GM23248 (cell line): ENCODE measurements around the gene AVPR2. TPM values are rescaled to one million over a fixed set of nuclear protein-coding genes. Genes with fewer than 3 reads are reported as not detected.

Experiments
- DNase-seq: peaks from one replicate; pipeline ENCODE4 v3.0.0-alpha.2; 2015
- H2AFZ ChIP-seq: fragments of 200-600 bp; sonication (generic); 2 replicates; pipeline ENCODE4 v1.6.1; 2016; ENCODE audit warnings: antibody characterized with exemption
- H3F3A ChIP-seq: fragments of 200-600 bp; sonication (generic); 2 replicates; pipeline ENCODE4 v1.6.1; 2016; ENCODE audit warnings: mild to moderate bottlenecking, antibody characterized with exemption, mixed run types; ENCODE audit not compliant: insufficient read depth
- H3K27ac ChIP-seq: fragments of 200-600 bp; sonication (generic); 2 replicates; pipeline ENCODE4 v1.5.1; 2016; ENCODE audit warnings: mild to moderate bottlenecking
- H3K27me3 ChIP-seq: fragments of 200-600 bp; sonication (generic); replicated peaks from 2 replicates; pipeline ENCODE4 v1.6.1; 2016; ENCODE audit warnings: mild to moderate bottlenecking; ENCODE audit not compliant: insufficient read depth
- H3K36me3 ChIP-seq: fragments of 200-600 bp; sonication (generic); 2 replicates; pipeline ENCODE4 v1.6.1; 2016; ENCODE audit warnings: low read depth, mild to moderate bottlenecking
- H3K4me1 ChIP-seq: fragments of 200-600 bp; sonication (generic); 2 replicates; pipeline ENCODE4 v1.6.1; 2016; ENCODE audit warnings: mild to moderate bottlenecking; ENCODE audit not compliant: insufficient read depth
- H3K4me2 ChIP-seq: fragments of 200-600 bp; sonication (generic); one replicate; pipeline ENCODE4 v1.6.1; 2016; ENCODE audit warnings: mild to moderate bottlenecking; ENCODE audit not compliant: unreplicated experiment
- H3K4me3 ChIP-seq: fragments of 200-600 bp; sonication (generic); 2 replicates; pipeline ENCODE4 v1.5.1; 2016; ENCODE audit warnings: mild to moderate bottlenecking
- H3K79me2 ChIP-seq: fragments of 200-600 bp; sonication (generic); 2 replicates; pipeline ENCODE4 v1.6.1; 2016; ENCODE audit warnings: mild to moderate bottlenecking; ENCODE audit not compliant: insufficient read depth
- H3K9ac ChIP-seq: fragments of 200-600 bp; sonication (generic); 2 replicates; pipeline ENCODE4 v1.6.1; 2016; ENCODE audit warnings: mild to moderate bottlenecking
- H3K9me2 ChIP-seq: fragments of 200-600 bp; sonication (generic); 2 replicates; pipeline ENCODE4 v1.6.1; 2016; ENCODE audit warnings: mixed run types, mild to moderate bottlenecking, moderate library complexity; ENCODE audit not compliant: insufficient read depth
- H3K9me3 ChIP-seq: fragments of 200-600 bp; sonication (generic); one replicate; pipeline ENCODE4 v1.6.1; 2017; ENCODE audit warnings: low read depth
- H4K20me1 ChIP-seq: fragments of 200-600 bp; sonication (generic); 2 replicates; pipeline ENCODE4 v1.6.0; 2016; ENCODE audit not compliant: insufficient read depth
- EZH2 ChIP-seq: fragments of 200-600 bp; sonication (generic); IDR thresholded peaks from 2 replicates; pipeline ENCODE4 v1.6.1; 2018; ENCODE audit warnings: antibody characterized with exemption, mild to moderate bottlenecking; ENCODE audit not compliant: insufficient read depth, poor library complexity, severe bottlenecking
- EZH2phosphoT487 ChIP-seq: fragments of 200-600 bp; sonication (generic); IDR thresholded peaks from 2 replicates; pipeline ENCODE4 v1.6.1; 2018; ENCODE audit warnings: antibody characterized with exemption, moderate library complexity, mild to moderate bottlenecking, low read depth; ENCODE audit not compliant: insufficient read depth
- WGBS, 2 experiments: methylation state at CpG; one replicate each; pipeline ENCODE4 v1.1.6; 2015 to 2017; ENCODE audit warnings: low lambda C conversion rate in 2 of 2, low coverage in 1 of 2; ENCODE audit errors: missing lambda C conversion rate in 2 of 2; 5-methylcytosine and 5-hydroxymethylcytosine counted together
- in situ Hi-C: fragments of 300-500 bp; cut with MboI; formaldehyde crosslinking; loops from 2 replicates; pipeline ENCODE4 v1.15.0; 2020
- polyA plus RNA-seq: library from polyadenylated mRNA; unstranded; fragments of >200 nt; fragmentation: Nextera tagmentation; extraction: Ambion mirVana; gene quantifications from 2 replicates; pipeline ENCODE4 v1.2.1, GENCODE V29; 2016
- total RNA-seq: library from RNA; depleted of rRNA; stranded (reverse); fragments of >200 nt; shearing (Covaris generic); gene quantifications from 2 replicates; pipeline ENCODE4 v1.2.3, GENCODE V29; 2014

The AVPR2 gene
- total and polyA plus RNA-seq, 2 experiments from 2014 or later: not detected

- Histone ChIP-seq H3K27me3 (no peaks in the 10 kb centered on the region), H3K4me3 (no peak overlapping the region), H3F3A (no peaks in the 10 kb centered on the region), H3K36me3 (no peaks in the 10 kb centered on the region), H3K4me1 (no peaks in the 10 kb centered on the region), H4K20me1 (no peaks in the 10 kb centered on the region), H2AFZ (no peak overlapping the region), H3K4me2 (no peak overlapping the region), H3K79me2 (no peaks in the 10 kb centered on the region), H3K9me2 (no peaks in the 10 kb centered on the region), H3K9ac (no peak overlapping the region), H3K9me3 (no peaks in the 10 kb centered on the region), H3K27ac (no peak overlapping the region)
- in situ Hi-C loops: no loop called here
- DNase-seq: no peak
- WGBS, 2 experiments: 48 to 59% methylated on average over 6 to 8 of the region's 9 CpGs
- TF ChIP-seq EZH2 (no peak), EZH2phosphoT487 (no peak)
Measured at GRCh38 chrX:153867139-153867538, 37.3 kb upstream of the AVPR2 start.

GRCh38 chrX:153867671-153868070 is 36.8 kb upstream of the AVPR2 start:
- in situ Hi-C loops: no loop called here

DNA sequence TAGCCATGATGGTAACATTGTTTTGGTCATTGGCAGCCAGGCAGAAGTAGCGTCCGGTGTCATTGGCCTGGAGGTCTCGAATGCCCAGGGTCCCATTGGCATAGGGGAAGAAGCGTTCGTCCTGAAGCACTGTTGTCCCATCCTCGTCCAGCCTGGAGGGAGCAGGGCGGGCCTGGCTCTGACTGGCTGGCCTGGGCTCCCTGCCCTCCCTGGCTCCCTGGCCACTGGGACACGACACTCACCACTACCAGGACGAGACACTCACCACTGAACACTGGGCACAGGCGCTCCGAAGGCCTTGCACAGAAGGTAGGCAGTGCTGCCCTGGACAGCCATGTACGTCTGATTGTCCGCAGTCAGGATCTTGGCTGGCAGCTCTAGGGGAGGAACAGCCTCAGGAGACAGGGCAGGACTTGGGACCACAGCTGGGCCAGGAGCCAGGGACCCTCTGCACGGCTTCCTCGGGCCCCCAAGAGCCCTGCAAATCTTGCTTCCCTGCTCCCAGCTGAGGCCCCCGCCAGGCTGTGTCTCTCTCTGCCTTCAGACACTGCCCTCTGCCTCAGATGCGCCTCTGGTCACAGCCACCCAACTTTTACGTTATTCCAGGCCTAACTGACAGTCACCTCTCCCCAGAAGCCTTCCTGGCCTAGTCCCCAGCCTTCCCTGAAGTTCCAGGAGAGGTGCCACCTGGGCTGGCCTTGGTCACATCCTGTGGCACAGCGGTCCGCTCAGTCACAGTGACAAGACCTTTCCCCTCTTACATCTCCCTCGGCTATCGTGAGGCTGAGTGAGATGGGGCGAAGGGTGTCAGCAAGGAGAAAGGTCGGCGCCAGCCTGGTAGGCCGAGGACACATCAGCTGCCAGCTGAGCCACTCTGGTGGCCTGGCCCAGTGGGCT is 35.6 kb upstream of the AVPR2 start:
- in situ Hi-C loops: no loop called here
- TF ChIP-seq EZH2phosphoT487 (no peak), EZH2 (no peak)
- WGBS, 2 experiments: 70 to 76% methylated on average over 17 to 24 of the region's 26 CpGs
- DNase-seq: no peak
- Histone ChIP-seq H4K20me1 (no peaks in the 10 kb centered on the region), H3K27me3 (no peaks in the 10 kb centered on the region), H3K36me3 (no peaks in the 10 kb centered on the region), H3K9me2 (no peaks in the 10 kb centered on the region), H3K4me2 (no peak overlapping the region), H3K4me1 (no peaks in the 10 kb centered on the region), H3K9me3 (no peaks in the 10 kb centered on the region), H3K79me2 (no peaks in the 10 kb centered on the region), H3F3A (no peaks in the 10 kb centered on the region), H3K4me3 (no peak overlapping the region), H2AFZ (no peak overlapping the region), H3K27ac (no peak overlapping the region), H3K9ac (no peak overlapping the region)

More at GRCh38 chrX:153867671-153868070, 36.8 kb upstream of the AVPR2 start:
- H4K20me1 ChIP-seq: no peaks in the 10 kb centered on the region
- no peak overlapping the region for H2AFZ ChIP-seq
- H3K9ac ChIP-seq: no peak overlapping the region
- H3F3A ChIP-seq: no peaks in the 10 kb centered on the region
- no peak overlapping the region for H3K27ac ChIP-seq
- H3K9me3 ChIP-seq: no peaks in the 10 kb centered on the region
- no peak overlapping the region for H3K4me2 ChIP-seq
- DNase-seq: no peak
- H3K4me1 ChIP-seq: no peaks in the 10 kb centered on the region
- H3K27me3 ChIP-seq: no peaks in the 10 kb centered on the region
- TF ChIP-seq EZH2 (no peak), EZH2phosphoT487 (no peak)
- H3K79me2 ChIP-seq: no peaks in the 10 kb centered on the region
- H3K9me2 ChIP-seq: no peaks in the 10 kb centered on the region
- WGBS, 2 experiments: 38 to 62% methylated on average over 2 to 9 of the region's 13 CpGs
- H3K36me3 ChIP-seq: no peaks in the 10 kb centered on the region
- H3K4me3 ChIP-seq: no peak overlapping the region

DNA sequence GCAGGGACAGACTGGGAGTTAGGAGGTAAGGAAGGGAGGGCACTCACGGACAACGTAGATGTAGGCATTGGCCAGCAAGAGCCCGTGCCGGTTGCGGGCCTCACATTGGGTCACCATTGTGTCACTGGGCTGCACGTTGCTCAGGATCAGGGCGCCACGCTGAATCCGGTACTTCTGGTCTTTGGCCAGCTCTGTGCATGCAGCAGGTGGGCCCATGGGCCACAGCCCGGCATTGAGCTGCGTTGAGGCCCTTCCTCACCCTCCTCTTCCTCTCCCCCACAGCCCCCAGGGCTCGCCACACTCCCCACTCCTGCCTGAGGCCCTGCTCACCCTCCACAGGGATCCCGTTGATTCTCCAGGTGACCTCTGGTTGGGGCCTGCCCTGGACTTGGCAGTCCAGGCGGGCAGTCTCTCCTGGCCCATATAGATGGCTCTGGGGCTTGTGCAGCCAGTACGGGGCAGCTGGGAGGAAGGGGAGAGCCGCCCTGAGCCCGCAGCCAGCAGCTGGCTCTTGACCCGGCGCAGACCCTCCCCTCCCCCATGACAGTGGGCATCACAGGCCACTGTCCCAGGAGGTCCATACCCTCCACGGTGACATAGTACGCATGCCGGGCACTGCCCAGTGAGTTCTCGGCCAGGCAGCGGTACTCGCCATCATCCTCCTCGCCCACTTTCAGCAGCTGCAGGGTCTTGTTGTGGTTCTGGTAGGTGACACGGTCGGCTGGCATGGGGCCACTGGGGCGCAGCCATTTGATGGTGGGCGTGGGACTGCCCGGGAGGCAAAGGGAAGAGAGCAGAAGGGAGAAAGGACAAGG is 34.8 kb upstream of the AVPR2 start:
- no peaks in the 10 kb centered on the region for H3F3A ChIP-seq
- no peaks in the 10 kb centered on the region for H3K36me3 ChIP-seq
- no peak overlapping the region for H3K4me2 ChIP-seq
- H4K20me1 ChIP-seq: no peaks in the 10 kb centered on the region
- H3K27me3 ChIP-seq: no peaks in the 10 kb centered on the region
- TF ChIP-seq EZH2 (no peak), EZH2phosphoT487 (no peak)
- WGBS, 2 experiments: 73 to 77% methylated on average over 17 to 23 of the region's 31 CpGs
- no peak for DNase-seq
- H3K9me2 ChIP-seq: no peaks in the 10 kb centered on the region
- no peaks in the 10 kb centered on the region for H3K9me3 ChIP-seq
- no peak overlapping the region for H2AFZ ChIP-seq
- H3K4me3 ChIP-seq: no peak overlapping the region
- H3K9ac ChIP-seq: no peak overlapping the region
- no peaks in the 10 kb centered on the region for H3K79me2 ChIP-seq
- in situ Hi-C loops: no loop called here
- no peak overlapping the region for H3K27ac ChIP-seq
- no peaks in the 10 kb centered on the region for H3K4me1 ChIP-seq
